B cell (primary cell): ENCODE measurements around the gene CRISPLD2. TPM values are rescaled to one million over a fixed set of nuclear protein-coding genes. Genes with fewer than 3 reads are reported as not detected.

Experiments used
- ATAC-seq: fragments of 200-7000 bp; cut with Tn5 transposase; one replicate; pipeline ENCODE4 v1.10.0; 2021; ENCODE audit warnings: low read depth, mild to moderate bottlenecking, moderate number of reproducible peaks, moderate library complexity
- CTCF ChIA-PET: fragments of 350-600 bp; sonication (Branson Sonifier 250); formaldehyde crosslinking; loops from one replicate; lab custom pipeline; 2021; ENCODE audit warnings: antibody characterized with exemption, inconsistent platforms; lab: Charles Lee
- POLR2A ChIA-PET: fragments of 350-600 bp; sonication (Branson Sonifier 250); formaldehyde crosslinking; loops from one replicate; lab custom pipeline; 2021; ENCODE audit warnings: antibody characterized with exemption; lab: Charles Lee
- DNase-seq: peaks from one replicate; pipeline ENCODE4 v3.0.0; 2013
- H2AFZ ChIP-seq: 2 replicates; pipeline ENCODE4 v1.6.1; 2012; ENCODE audit warnings: mild to moderate bottlenecking, low read depth, low read length; ENCODE audit not compliant: insufficient read depth, poor library complexity, severe bottlenecking
- H3K27ac ChIP-seq, 2 donors: 1 replicate in 1 of 2; 2 replicates in 1 of 2; pipeline ENCODE4 v1.5.1; 2012 to 2013; ENCODE audit warnings: low read length in 2 of 2, mild to moderate bottlenecking in 2 of 2, moderate library complexity in 1 of 2
- H3K27me3 ChIP-seq, 4 experiments: fragments of 200-600 bp in 1 of 4; sonication (generic) in 1 of 4; replicated peaks in 1 of 4; 1 replicate in 2 of 4; 2 replicates in 2 of 4; pipeline versions ENCODE4 v1.6.1 to v1.7.0; 2013 to 2016; ENCODE audit warnings: low read length in 3 of 4, mild to moderate bottlenecking in 2 of 4, mixed read lengths in 1 of 4, moderate library complexity in 1 of 4; ENCODE audit not compliant: insufficient read depth in 4 of 4, control insufficient read depth in 3 of 4; ENCODE audit errors: control extremely low read depth in 1 of 4
- H3K36me3 ChIP-seq, 2 experiments: replicated peaks in 1 of 2; 1 replicate in 1 of 2; 2 replicates in 1 of 2; pipeline versions ENCODE4 v1.6.1 to v1.7.1; 2013; ENCODE audit warnings: low read length in 1 of 2; ENCODE audit not compliant: insufficient read depth in 2 of 2, control insufficient read depth in 1 of 2; ENCODE audit errors: control extremely low read depth in 1 of 2, extremely low read depth in 1 of 2
- H3K4me1 ChIP-seq, 2 donors: fragments of 200-600 bp in 1 of 2; sonication (generic) in 1 of 2; 1 replicate in 1 of 2; 2 replicates in 1 of 2; pipeline versions ENCODE4 v1.5.1 to v1.6.1; 2013 to 2017; ENCODE audit warnings: low read length in 2 of 2; ENCODE audit not compliant: control insufficient read depth in 2 of 2, insufficient read depth in 2 of 2
- H3K4me2 ChIP-seq: replicated peaks from 2 replicates; pipeline ENCODE3; 2012; ENCODE audit warnings: mild to moderate bottlenecking, low read depth, low read length; ENCODE audit not compliant: poor library complexity, severe bottlenecking
- H3K4me3 ChIP-seq, 5 experiments: fragments of 200-600 bp in 1 of 5; sonication (generic) in 1 of 5; 1 replicate in 3 of 5; 2 replicates in 2 of 5; pipeline versions ENCODE4 v1.5.1 to v1.7.0; 2011 to 2016; ENCODE audit warnings: low read length in 4 of 5, mild to moderate bottlenecking in 4 of 5, low read depth in 2 of 5, control low read depth in 1 of 5, moderate library complexity in 1 of 5; ENCODE audit not compliant: insufficient read depth in 1 of 5; ENCODE audit errors: control extremely low read depth in 1 of 5, extremely low read depth in 1 of 5
- H3K79me2 ChIP-seq: fragments of 200-600 bp; sonication (generic); one replicate; pipeline ENCODE4 v1.6.0; 2016; ENCODE audit warnings: low read length; ENCODE audit not compliant: control insufficient read depth, insufficient read depth
- H3K9ac ChIP-seq: fragments of 200-600 bp; sonication (generic); 2 replicates; pipeline ENCODE4 v1.6.1; 2017; ENCODE audit warnings: mild to moderate bottlenecking, low read length, moderate library complexity
- H3K9me3 ChIP-seq, 3 donors: one replicate each; pipeline versions ENCODE4 v1.6.1 to v1.7.1; 2013; ENCODE audit warnings: low read length in 2 of 3; ENCODE audit not compliant: control insufficient read depth in 2 of 3, insufficient read depth in 1 of 3; ENCODE audit errors: control extremely low read depth in 1 of 3
- H4K20me1 ChIP-seq: 2 replicates; pipeline ENCODE4 v1.6.0; 2012; ENCODE audit warnings: mild to moderate bottlenecking, low read length; ENCODE audit not compliant: insufficient read depth, control insufficient read depth, poor library complexity, severe bottlenecking
- H3K27ac Mint-ChIP-seq: one replicate; pipeline ENCODE4 v1.8.0; 2021; ENCODE audit warnings: mixed read lengths
- H3K27me3 Mint-ChIP-seq: one replicate; pipeline ENCODE4 v1.8.0; 2021; ENCODE audit warnings: mixed read lengths
- H3K4me1 Mint-ChIP-seq: one replicate; pipeline ENCODE4 v1.8.0; 2021; ENCODE audit warnings: mixed read lengths
- H3K4me3 Mint-ChIP-seq: one replicate; pipeline ENCODE4 v1.8.0; 2021; ENCODE audit warnings: mixed read lengths
- H3K9me3 Mint-ChIP-seq: one replicate; pipeline ENCODE4 v1.8.0; 2022; ENCODE audit warnings: mixed read lengths; ENCODE audit not compliant: insufficient read depth
- CTCF ChIP-seq: fragments of 200-600 bp; IDR thresholded peaks from one replicate; pipeline ENCODE4 v1.8.0; 2022; ENCODE audit warnings: antibody characterized with exemption, mild to moderate bottlenecking
- EZH2 ChIP-seq: IDR thresholded peaks from 2 replicates; pipeline ENCODE4 v1.6.1; 2012; ENCODE audit warnings: borderline replicate concordance, low read depth, mild to moderate bottlenecking, moderate library complexity, low read length; ENCODE audit not compliant: insufficient read depth, poor library complexity, severe bottlenecking
- WGBS: methylation state at CpG from one replicate; pipeline ENCODE4 v1.1.5; 2013; ENCODE audit warnings: missing lambda C conversion rate; ENCODE audit not compliant: insufficient coverage; 5-methylcytosine and 5-hydroxymethylcytosine counted together
- intact Hi-C: fragments of 100-400 bp; cut with micrococcal nuclease; formaldehyde crosslinking; loops from one replicate; pipeline ENCODE4 v1.10.0; 2022
- polyA plus RNA-seq: library from polyadenylated mRNA; depleted of rRNA; stranded (reverse); fragments of >200 nt; gene quantifications from 2 replicates; pipeline ENCODE4 v1.2.3, GENCODE V29; 2012
- total RNA-seq, 2 donors: library from RNA; stranded (reverse); fragments of 120-200 nt in 1 of 2; gene quantifications; 1 replicate in 1 of 2; 2 replicates in 1 of 2; pipeline versions ENCODE4 v1.2.3 to v1.2.4, GENCODE V29; 2013 to 2022

Gene CRISPLD2
- total and polyA plus RNA-seq, 2 donors (not counting 1 experiment from before 2014, with no cell fraction given): 0.25 to 0.37 TPM

GRCh38 chr16:84808826-84809225, 11.0 kb upstream of the CRISPLD2 start:
- intact Hi-C loops: no loop called here
- ChIA-PET CTCF (no interaction called here), POLR2A (no interaction called here)
- H3K27ac ChIP-seq: no peak overlapping the region
- H3K4me1 ChIP-seq: peaks cover 0 to 9% of the 10 kb centered on the region in 2 donors
- H3K36me3 ChIP-seq: no peaks in the 10 kb centered on the region
- no peak overlapping the region for H2AFZ ChIP-seq
- no peak overlapping the region for H3K27ac Mint-ChIP-seq
- H3K9ac ChIP-seq: no peak overlapping the region
- peaks cover 7% of the 10 kb centered on the region for H3K4me1 Mint-ChIP-seq
- H3K27me3 ChIP-seq: peaks cover 0 to 4% (median under 1%) of the 10 kb centered on the region in 4 experiments
- no peak for TF ChIP-seq EZH2
- TF ChIP-seq CTCF: no peak
- peaks cover 21% of the 10 kb centered on the region for H3K27me3 Mint-ChIP-seq
- DNase-seq (no peak), ATAC-seq (no peak)
- H4K20me1 ChIP-seq: no peaks in the 10 kb centered on the region
- H3K9me3 ChIP-seq: peaks cover 0 to 10% (median 0%) of the 10 kb centered on the region in 3 donors
- WGBS: 92% methylated on average over 3 of the region's 8 CpGs
- H3K4me2 ChIP-seq: no peak overlapping the region
- no peaks in the 10 kb centered on the region for H3K79me2 ChIP-seq
- no peak overlapping the region for H3K4me3 ChIP-seq
- H3K9me3 Mint-ChIP-seq: no peaks in the 10 kb centered on the region
- no peak overlapping the region for H3K4me3 Mint-ChIP-seq

- WGBS: 62% methylated on average over 17 of the region's 17 CpGs
- Mint-ChIP-seq H3K9me3 (no peaks in the 10 kb centered on the region), H3K27me3 (peaks cover 21% of the 10 kb centered on the region), H3K4me3 (no peak overlapping the region), H3K4me1 (peaks cover 6% of the 10 kb centered on the region), H3K27ac (no peak overlapping the region)
- Histone ChIP-seq H2AFZ (no peak overlapping the region), H3K9me3 (peaks cover 0 to 11% (median 0%) of the 10 kb centered on the region in 3 donors), H4K20me1 (no peaks in the 10 kb centered on the region), H3K4me3 (no peak overlapping the region), H3K4me2 (no peak overlapping the region), H3K9ac (no peak overlapping the region), H3K36me3 (no peaks in the 10 kb centered on the region), H3K4me1 (peaks cover 0 to 9% of the 10 kb centered on the region in 2 donors), H3K27ac (no peak overlapping the region), H3K79me2 (no peaks in the 10 kb centered on the region), H3K27me3 (peaks cover 0 to 4% (median 1%) of the 10 kb centered on the region in 4 experiments)
- ChIA-PET POLR2A (no interaction called here), CTCF (no interaction called here)
- ATAC-seq: no peak
- intact Hi-C loops: no loop called here
- DNase-seq: no peak
- TF ChIP-seq EZH2 (no peak), CTCF (no peak)
Measured at GRCh38 chr16:84810518-84811273, 9.1 kb upstream of the CRISPLD2 start.
